Measurements from ENCODE around the gene EBF4.

EBF4 gene, protein sequence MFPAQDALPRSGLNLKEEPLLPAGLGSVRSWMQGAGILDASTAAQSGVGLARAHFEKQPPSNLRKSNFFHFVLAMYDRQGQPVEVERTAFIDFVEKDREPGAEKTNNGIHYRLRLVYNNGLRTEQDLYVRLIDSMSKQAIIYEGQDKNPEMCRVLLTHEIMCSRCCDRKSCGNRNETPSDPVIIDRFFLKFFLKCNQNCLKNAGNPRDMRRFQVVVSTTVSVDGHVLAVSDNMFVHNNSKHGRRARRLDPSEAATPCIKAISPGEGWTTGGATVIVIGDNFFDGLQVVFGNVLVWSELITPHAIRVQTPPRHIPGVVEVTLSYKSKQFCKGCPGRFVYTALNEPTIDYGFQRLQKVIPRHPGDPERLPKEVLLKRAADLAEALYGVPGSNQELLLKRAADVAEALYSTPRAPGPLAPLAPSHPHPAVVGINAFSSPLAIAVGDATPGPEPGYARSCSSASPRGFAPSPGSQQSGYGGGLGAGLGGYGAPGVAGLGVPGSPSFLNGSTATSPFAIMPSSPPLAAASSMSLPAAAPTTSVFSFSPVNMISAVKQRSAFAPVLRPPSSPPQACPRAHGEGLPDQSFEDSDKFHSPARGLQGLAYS

DNA sequence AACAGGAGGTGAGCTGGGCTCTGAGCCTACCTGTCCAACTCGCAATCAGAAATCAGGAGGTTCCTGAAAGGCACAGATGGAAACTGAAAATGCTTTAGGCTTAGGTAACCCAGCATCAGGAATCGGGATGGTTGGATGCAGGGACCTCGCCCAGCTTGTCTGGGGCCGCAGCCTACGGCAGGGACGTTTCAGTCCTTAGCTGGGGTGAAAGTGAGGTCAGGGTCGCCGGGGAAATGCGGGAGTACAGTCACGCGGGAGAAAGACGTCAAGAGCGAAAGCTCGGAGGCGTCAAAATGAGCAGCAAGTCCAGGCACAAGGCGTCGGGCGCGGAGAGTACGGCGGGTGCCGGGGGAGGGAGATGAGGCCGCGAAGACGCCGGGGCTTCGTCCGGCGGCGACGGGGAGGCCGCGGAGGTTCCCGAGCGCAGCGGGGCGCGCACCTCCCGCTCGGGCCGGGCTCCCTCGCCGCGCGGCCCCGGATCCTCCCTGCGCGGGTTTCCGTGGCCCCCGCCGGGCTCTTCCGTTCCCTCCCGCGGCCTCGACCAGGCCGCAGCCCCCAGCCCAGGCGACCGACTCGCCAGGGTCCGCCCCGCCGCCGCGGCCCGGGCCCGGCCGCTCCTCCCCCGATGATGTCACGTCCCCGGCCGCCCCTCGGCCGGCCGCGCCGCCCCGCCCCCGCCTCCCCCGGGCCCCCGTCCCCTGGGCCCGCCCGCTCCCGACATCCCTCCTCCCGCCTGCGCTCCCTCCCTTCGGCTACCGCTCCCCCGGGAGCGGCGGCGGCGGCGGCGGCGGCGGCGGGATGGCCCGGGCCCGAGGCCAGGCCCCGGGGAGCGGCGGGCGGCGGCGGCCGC lies at the start of gene EBF4:
Gene EBF4 (plus strand): TSS at position 745 of the 850 bp plus-strand sequence. CDS start 866 bp downstream, outside the sequence.
- DNase-seq (ENCODE audit: low read depth, low spot score), result no peak

DNA sequence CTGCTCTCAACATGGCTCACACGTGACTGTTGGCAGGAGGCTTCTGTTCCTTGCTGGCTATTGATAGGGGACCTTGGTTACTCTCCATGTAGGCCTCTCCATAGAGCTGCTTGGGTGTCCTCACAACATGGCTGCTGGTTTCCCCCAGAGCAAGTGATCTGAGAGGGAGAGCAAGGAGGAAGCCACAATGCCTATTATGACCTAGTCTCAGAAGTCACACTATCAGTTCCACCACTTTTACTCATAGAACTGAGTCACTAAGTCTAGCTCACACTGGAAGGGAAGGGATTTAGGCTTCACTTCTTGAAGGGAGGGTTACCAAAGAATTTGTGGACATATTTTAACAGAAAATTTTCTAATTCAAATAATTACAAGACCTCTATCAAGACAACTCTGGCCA lies 48.9 kb upstream of the EBF4 start:
- no peak for DNase-seq (ENCODE audit: low read depth, low spot score)

DNA sequence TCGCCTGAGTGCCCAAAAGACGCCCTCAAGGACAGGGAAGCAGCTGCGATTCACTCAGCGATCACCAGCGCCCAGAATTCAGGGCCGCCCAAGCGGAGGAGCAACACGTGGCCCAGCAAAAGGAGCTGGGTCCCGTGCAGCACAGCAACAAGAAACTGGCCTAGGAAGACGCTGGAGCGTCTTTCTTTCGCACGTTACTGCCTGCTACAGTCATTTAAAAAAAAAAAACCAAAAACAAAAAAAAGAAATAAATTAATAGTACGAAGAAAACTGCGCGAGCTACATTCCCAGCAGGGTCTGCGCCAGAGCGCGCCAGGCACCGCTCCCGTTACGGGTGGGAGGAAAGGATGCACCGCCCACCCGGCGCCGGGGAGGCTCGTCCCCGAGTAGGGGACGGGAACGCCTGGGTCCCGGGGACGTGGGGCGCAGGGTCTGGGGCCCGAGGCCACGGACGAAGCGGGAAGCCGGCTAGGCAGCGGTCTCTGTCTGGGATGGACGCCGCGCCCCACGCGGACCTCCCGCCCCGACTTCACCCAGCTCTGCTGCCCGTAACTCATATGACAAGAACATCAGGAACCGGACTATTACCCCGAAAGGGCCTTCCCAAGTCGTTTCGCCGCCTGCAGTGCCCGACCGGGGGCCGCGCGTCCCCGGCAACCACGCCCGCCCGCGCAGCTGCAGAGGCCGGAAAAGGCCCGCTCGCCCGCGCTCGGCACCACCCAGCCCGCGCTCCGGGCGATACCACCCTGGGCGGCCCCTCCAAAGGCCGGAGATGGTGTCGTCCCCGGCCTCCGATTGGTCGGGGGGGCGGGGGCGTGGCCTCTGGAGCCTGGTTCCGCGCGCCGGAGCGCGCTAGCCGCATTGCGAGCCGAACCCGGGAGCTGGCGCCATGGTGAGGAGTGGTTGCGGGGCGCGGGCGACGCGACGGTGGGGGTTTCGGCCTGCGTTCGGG lies 40.5 kb upstream of the EBF4 start, which contains the start of gene NOP56:
Gene NOP56 (plus strand): TSS at position 861 of the 952 bp plus-strand sequence. CDS start 29 bp downstream, at position 890.
- DNase-seq (ENCODE audit: low read depth, low spot score), result peak; percentile 92

DNA sequence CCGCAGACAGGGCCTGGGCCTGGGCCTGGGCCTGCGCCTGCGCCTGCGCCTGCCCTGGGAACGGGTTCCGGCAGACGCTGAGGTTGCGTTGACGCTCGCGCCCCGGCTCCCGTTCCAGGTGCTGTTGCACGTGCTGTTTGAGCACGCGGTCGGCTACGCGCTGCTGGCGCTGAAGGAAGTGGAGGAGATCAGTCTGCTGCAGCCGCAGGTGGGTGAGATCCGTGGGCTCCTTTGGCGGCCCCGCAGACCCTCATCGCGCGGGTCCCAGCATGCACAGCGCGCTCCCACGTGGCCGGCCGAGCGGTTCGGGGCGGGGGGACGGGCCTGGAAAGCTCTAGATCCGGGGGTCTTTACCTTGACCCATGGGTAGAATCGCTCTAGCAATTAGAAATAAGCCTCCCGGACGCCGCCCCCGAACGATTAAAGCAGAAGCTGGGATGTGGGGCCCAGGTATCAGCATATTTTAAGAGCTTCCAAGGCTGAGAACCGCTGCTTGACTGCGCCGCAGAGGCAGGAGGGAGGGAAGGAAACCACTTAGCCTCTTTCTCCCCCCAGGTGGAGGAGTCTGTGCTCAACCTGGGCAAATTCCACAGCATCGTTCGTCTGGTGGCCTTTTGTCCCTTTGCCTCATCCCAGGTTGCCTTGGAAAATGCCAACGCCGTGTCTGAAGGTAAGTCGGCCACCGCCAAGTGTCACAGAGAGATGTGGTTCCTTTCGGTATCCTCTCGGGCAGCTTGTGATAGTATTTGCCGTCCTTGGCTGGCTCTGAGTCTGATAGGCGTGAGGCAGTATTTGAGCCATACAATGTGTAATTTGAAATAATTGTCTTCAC lies 39.6 kb upstream of the EBF4 start:
- DNase-seq (ENCODE audit: low read depth, low spot score), result peak; percentile 11

DNA sequence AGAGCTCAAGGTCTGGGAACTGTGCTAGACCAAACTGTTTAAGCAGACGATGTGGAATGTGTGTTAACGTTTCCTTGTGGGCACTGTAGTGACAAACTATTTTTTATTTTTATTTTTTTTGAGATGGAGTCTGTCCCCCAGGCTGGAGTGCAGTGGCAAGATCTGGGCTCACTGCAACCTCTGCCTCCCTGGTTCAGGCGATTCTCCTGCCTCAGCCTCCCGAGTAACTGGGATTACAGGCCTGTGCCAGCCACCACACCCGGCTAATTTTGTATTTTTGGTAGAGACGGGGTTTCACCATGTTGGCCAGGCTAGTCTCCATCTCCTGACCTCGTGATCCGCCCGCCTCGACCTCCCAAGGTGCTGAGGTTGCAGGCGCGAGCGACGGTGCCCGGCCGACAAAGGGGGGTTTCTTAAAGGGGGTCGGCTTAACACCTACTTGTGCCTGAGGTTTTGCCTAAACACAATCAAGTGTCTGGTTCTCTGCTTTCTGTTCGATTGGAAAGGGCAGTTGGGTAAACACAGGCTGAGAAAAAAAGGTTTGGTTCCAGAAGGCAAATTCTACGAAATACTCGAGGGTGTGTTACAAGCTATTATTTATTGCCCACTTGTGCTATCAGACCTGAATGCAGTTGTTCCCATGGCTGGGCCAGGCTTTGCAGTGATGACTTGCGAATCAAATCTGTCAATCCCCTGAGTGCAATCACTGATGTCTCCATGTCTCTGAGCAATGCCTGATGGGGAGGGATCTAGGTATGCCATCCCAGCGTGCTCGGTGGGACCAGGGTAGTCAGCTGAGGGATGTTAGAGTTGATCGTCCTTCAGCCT lies 38.8 kb upstream of the EBF4 start:
- no peak for DNase-seq (ENCODE audit: low read depth, low spot score)

DNA sequence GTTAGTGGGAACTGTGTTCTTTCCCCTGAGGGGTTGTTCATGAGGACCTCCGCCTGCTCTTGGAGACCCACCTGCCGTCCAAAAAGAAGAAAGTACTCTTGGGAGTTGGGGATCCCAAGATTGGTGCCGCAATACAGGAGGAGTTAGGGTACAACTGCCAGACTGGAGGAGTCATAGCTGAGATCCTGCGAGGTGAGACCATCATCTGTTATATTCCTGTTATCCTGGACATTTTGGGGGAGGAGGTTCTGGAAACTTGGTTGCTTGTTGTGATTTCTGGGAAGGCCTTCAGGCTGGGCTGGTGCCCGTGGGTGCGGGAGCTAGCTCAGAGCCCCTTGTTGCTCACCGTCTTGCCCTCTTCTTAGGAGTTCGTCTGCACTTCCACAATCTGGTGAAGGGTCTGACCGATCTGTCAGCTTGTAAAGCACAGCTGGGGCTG lies 38.2 kb upstream of the EBF4 start:
- DNase-seq (ENCODE audit: low read depth, low spot score), result no peak

DNA sequence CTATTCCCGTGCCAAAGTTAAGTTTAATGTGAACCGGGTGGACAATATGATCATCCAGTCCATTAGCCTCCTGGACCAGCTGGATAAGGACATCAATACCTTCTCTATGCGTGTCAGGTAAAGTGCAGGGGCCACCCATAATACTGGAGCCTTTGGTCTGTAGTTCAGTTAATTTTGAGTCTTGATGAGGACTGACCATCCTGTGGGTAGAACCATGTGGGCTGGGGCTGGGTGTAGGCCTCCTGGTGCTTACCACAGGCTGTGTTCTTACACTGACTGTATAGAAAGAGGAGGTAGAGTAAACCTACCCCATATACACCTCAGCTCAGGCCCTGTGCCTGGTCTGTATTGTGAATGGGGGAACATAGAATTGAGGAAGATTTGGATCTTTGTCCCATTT lies 37.7 kb upstream of the EBF4 start:
- no peak for DNase-seq (ENCODE audit: low read depth, low spot score)

DNA sequence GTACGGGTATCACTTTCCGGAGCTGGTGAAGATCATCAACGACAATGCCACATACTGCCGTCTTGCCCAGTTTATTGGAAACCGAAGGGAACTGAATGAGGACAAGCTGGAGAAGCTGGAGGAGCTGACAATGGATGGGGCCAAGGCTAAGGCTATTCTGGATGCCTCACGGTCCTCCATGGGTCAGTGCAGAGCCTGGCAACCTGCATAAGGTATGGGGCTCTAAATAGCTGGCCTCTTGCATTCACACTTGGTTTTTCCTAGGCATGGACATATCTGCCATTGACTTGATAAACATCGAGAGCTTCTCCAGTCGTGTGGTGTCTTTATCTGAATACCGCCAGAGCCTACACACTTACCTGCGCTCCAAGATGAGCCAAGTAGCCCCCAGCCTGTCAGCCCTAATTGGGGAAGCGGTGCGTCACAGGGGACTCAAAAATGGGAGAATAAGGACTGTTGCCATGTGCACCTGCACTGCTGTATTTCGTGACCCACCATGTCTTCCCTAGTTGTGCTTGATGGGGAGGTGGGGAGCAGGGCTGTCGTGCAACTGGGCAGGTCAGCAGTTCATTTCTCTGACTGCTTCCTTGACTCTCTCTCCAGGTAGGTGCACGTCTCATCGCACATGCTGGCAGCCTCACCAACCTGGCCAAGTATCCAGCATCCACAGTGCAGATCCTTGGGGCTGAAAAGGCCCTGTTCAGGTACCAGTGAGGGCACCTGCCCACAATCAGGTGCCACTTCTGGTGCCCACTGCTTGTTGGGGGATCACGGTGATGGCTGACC lies 37.1 kb upstream of the EBF4 start:
- no peak for DNase-seq (ENCODE audit: low read depth, low spot score)

DNA sequence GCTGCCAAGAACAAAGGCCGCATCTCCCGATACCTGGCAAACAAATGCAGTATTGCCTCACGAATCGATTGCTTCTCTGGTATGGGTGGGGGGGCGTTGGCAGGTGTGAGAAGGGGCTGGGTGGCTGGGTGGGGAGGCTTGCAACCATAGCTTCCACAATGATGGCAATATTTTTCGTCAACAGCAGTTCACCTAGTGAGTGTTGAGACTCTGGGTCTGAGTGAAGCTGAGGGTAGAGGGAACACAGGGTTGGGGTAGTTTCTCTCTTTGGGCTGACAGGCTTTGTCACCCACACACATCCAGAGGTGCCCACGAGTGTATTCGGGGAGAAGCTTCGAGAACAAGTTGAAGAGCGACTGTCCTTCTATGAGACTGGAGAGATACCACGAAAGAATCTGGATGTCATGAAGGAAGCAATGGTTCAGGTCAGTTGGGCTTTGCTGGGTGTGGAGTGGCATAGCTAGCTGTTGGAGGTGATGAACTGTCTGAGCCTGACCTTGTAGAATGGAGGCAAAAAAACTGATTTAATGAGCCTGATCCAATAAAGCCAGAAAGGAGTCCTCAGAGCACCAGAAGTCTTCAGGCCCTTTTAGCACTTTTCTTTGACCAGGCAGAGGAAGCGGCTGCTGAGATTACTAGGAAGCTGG lies 36.0 kb upstream of the EBF4 start:
- DNase-seq (ENCODE audit: low read depth, low spot score), result no peak

DNA sequence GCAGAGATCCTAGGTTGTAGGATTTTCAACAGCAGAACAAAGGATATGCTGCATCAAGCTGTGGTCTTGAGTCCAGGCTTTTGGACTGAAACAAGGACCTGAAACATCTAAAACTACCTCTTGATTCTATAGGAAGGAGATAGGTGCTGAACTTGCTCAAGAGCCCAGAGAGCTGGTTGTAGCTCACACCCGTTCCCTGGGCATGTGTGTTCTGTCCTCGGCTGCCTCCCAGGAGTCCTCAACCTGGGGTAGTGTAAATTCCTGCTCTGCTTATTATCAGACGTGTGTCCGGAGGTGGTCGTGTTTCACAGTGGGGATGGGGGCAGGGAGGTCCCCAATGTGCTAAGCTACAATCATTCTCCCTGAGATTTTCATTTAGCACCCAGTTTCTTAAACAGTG lies 35.3 kb upstream of the EBF4 start:
- DNase-seq (ENCODE audit: low read depth, low spot score), result no peak

DNA sequence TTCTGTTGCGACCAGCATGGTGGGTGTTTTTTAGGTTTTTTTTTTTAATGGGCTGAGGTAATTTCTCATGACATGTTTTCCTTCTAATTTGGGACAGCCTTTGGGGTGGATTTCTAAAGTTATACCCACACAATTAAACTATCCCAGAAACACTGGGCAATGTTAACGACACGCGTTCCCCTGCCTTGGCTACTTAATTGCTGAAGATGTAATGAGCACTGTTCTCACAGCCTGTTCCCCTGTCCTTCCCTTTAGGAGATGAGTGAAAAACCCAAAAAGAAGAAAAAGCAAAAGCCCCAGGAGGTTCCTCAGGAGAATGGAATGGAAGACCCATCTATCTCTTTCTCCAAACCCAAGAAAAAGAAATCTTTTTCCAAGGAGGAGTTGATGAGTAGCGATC lies 34.9 kb upstream of the EBF4 start:
- no peak for DNase-seq (ENCODE audit: low read depth, low spot score)

DNA sequence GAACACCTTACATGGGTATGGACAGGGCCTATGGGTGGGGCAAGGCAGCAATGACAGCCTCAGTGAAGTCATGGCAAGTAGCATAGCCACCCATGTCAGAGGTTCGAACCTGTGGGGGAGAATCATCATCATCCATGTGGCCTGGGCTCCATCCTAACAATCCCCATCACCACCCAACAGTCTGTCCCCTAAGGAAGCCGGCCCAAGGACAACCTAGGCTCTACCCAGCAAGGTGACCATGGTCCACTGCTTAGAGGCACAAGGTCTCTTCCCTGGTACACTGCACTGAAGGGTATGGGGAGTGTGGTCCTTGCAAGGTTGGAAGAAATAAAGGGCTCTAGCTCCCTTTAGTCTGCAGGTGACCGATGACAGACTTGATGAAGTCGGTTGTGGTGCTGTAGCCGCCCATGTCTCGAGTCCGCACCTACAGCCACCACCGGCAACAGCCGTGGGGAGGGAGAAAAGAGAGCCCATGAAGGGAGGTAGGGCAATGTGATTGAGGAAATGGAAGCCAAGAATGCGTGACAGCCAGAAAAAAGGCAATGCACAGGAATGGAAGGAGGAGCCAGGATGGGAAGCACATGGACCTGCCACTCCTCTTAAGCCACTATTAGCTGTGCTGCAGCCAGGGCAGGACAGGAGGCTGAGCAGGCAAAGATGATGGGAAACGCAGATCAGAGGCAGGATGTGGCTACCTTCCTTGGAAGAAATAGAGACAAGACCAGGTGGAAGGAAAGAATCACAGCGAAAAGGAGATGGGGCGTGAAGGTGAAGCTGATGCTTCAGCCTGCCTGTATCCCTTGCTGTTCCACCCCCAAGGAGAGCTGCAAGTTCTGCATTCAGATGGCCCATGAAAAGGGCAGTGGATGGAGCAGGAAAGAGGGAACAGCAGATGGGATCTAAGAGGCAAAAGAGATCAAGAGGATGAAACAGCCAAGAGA lies 33.9 kb upstream of the EBF4 start:
- no peak for DNase-seq (ENCODE audit: low read depth, low spot score)

DNA sequence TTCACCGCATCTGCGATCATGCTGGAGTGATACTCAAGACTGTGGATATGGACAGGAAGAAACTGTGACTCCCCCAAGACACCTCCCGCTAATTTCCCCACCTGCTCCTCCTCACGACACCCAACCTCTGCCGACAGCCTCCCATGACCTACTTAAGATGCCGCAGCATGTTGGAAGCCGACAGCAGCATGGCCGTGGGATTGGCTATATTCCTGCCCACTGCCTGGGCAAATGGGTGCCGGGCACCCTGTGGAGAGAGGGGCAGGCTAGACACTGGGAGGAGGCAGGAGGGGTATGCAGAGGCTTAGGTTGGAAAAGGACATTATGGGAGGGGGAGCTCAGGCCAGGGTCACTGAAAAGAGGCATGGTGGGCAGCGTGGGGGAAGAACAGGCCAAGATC lies 33.0 kb upstream of the EBF4 start:
- no peak for DNase-seq (ENCODE audit: low read depth, low spot score)

DNA sequence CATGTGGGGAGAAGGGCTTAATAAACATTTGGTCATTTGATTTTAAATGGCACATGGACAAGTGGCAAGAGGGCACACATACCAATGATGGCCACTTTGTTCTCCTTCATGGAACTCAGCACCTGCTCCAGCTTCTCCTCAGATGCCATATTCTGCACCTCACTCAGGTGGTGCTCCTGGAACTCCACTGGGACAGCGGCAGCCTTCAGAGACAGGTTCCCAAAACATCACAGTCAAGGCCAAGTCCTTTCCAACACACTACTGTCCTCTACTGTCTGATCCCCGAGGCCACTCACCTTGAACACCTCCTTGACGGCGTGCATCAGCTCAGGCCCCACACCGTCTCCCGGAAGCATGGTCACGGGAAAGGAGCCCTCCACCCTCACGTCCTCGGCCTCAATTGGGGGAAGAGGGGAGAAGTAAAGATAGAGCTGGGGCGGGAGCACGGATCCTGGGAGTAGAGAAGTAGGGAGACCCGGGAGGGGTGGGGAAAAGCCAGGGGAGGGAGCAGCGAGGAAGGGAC lies 29.2 kb upstream of the EBF4 start:
- DNase-seq (ENCODE audit: low read depth, low spot score), result no peak

DNA sequence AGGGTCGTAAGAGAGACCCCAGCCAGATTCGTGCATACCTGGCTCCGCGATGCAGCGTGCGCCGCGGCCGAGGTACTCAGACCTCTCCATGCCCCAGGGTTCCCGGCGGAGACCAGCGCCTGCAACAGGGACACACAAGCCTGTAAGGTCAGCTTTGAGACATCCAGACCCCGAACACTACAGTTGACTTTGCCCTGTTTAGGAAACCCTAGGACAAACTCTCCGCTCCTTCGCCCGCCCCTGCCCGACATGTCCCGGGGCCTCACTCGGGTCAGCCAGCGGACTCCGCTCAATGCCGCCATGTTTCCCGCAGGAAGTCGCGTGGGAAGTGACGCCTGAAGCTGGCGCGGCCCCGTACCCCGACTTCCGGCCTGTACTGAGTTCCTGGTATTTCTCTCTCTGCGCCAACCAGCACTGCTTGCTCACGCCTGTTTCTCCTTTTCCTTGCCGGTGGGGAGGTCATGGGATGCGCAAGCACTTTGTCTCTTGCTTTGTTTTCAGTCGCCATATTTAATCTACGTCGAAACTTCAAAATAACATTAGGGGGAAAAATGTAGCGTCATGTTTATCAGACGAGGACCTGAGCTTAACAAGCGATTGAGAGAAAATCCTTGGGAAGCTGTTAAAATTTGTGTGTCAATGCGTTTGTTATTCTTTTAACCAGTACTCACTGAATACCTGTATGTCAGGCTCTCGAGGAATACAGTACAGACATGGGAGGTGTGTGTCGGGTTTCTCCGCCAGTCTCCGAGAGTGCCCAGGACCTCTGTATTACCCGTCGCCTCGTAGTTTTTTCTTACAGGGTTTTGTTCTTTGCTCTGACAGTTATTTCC lies 28.5 kb upstream of the EBF4 start, which contains the start of gene IDH3B:
Gene IDH3B (minus strand): TSS at position 330 of the 833 bp plus-strand sequence. CDS start 28 bp downstream, at position 302.
- DNase-seq (ENCODE audit: low read depth, low spot score), result peak; percentile 85
